Keratinocyte (primary cell): ENCODE data around the gene SLC2A4. TPM values are rescaled to one million over a fixed set of nuclear protein-coding genes. Genes with fewer than 3 reads are reported as not detected.

ENCODE experiments used
- DNase-seq: peaks from one replicate; pipeline ENCODE4 v3.0.0-alpha.2; 2011; ENCODE audit warnings: low read depth, missing footprints, low spot score
- FAIRE-seq: peaks from 2 replicates; lab custom pipeline; 2011; peaks lifted over from hg19 to GRCh38; lab: Jason Lieb, UNC
- H2AFZ ChIP-seq: 2 replicates; pipeline ENCODE4 v1.6.0; 2012; ENCODE audit warnings: low read length, control low read depth, inconsistent platforms; ENCODE audit not compliant: control insufficient read depth
- H3K27ac ChIP-seq: 2 replicates; pipeline ENCODE4 v1.5.1; 2011; ENCODE audit warnings: low read length; ENCODE audit not compliant: control insufficient read depth, insufficient read depth
- H3K27me3 ChIP-seq: 3 replicates; pipeline ENCODE4 v1.6.0; 2011; ENCODE audit warnings: low read length; ENCODE audit not compliant: control insufficient read depth, insufficient read depth; ENCODE audit errors: extremely low read depth
- H3K36me3 ChIP-seq, 2 experiments: 2 replicates in 1 of 2; 3 replicates in 1 of 2; pipeline ENCODE4 v1.5.1; 2011; ENCODE audit warnings: low read length in 2 of 2, mild to moderate bottlenecking in 1 of 2; ENCODE audit not compliant: control insufficient read depth in 2 of 2, insufficient read depth in 2 of 2; ENCODE audit errors: extremely low read depth in 1 of 2
- H3K4me1 ChIP-seq: 3 replicates; pipeline ENCODE4 v1.5.1; 2011; ENCODE audit warnings: low read length; ENCODE audit not compliant: control insufficient read depth, insufficient read depth; ENCODE audit errors: extremely low read depth
- H3K4me2 ChIP-seq: 3 replicates; pipeline ENCODE4 v1.6.0; 2011; ENCODE audit warnings: low read depth, low read length; ENCODE audit not compliant: control insufficient read depth, insufficient read depth; ENCODE audit errors: extremely low read depth
- H3K4me3 ChIP-seq, 3 experiments: fragments of 200-600 bp in 1 of 3; sonication (generic) in 1 of 3; 2 replicates in 2 of 3; 3 replicates in 1 of 3; pipeline ENCODE4 v1.5.1; 2011 to 2016; ENCODE audit warnings: low read length in 3 of 3, mild to moderate bottlenecking in 3 of 3, control low read depth in 2 of 3, inconsistent platforms in 1 of 3, low read depth in 1 of 3, mixed read lengths in 1 of 3, mixed run types in 1 of 3, moderate library complexity in 1 of 3; ENCODE audit not compliant: control insufficient read depth in 2 of 3, insufficient read depth in 2 of 3; ENCODE audit errors: extremely low read depth in 1 of 3
- H3K79me2 ChIP-seq: 2 replicates; pipeline ENCODE4 v1.6.0; 2012; ENCODE audit warnings: low read length; ENCODE audit not compliant: control insufficient read depth, insufficient read depth
- H3K9ac ChIP-seq: 3 replicates; pipeline ENCODE4 v1.6.0; 2011; ENCODE audit warnings: low read length; ENCODE audit not compliant: control insufficient read depth, insufficient read depth; ENCODE audit errors: extremely low read depth
- H3K9me1 ChIP-seq: 3 replicates; pipeline ENCODE4 v1.6.0; 2011; ENCODE audit warnings: low read length; ENCODE audit not compliant: control insufficient read depth, insufficient read depth; ENCODE audit errors: extremely low read depth
- H3K9me3 ChIP-seq: 2 replicates; pipeline ENCODE4 v1.5.1; 2012; ENCODE audit warnings: low read depth, low read length; ENCODE audit not compliant: control insufficient read depth
- H4K20me1 ChIP-seq: 3 replicates; pipeline ENCODE4 v1.6.0; 2011; ENCODE audit warnings: low read length; ENCODE audit not compliant: control insufficient read depth, insufficient read depth; ENCODE audit errors: extremely low read depth
- CTCF ChIP-seq, 3 experiments: IDR thresholded peaks in 1 of 3; conservative IDR thresholded peaks in 1 of 3; optimal IDR thresholded peaks in 1 of 3; 2 replicates in 2 of 3; 3 replicates in 1 of 3; pipeline versions ENCODE3 to v1.5.1; 2011; ENCODE audit warnings: low read length in 3 of 3, mild to moderate bottlenecking in 3 of 3, moderate library complexity in 2 of 3, control low read depth in 1 of 3, inconsistent platforms in 1 of 3; ENCODE audit not compliant: insufficient read depth in 2 of 3; ENCODE audit errors: extremely low read depth in 1 of 3
- EZH2 ChIP-seq: IDR thresholded peaks from one replicate; pipeline ENCODE4 v1.6.1; 2012; ENCODE audit warnings: inconsistent platforms, mild to moderate bottlenecking, low read length, moderate library complexity
- dilution Hi-C: fragments of 300-500 bp; cut with MboI; formaldehyde crosslinking; loops from one replicate; pipeline ENCODE4 v1.7.0; 2020; ENCODE audit warnings: low sequenced_read_pairs; ENCODE audit not compliant: extremely low pct_ligation_motif_present
- polyA minus RNA-seq, 3 experiments: library from RNA; depleted of rRNA, polyadenylated mRNA; stranded (reverse); fragments of >200 nt; gene quantifications; 1 replicate in 1 of 3; 2 replicates in 1 of 3; 3 replicates in 1 of 3; pipeline ENCODE4 v1.2.3, GENCODE V29; 2011
- polyA plus RNA-seq, 5 experiments: library from polyadenylated mRNA; depleted of rRNA in 3 of 5; stranded (reverse) in 3 of 5; stranded (forward) in 1 of 5; unstranded in 1 of 5; fragments of >200 nt; gene quantifications; 1 replicate in 1 of 5; 2 replicates in 3 of 5; 3 replicates in 1 of 5; pipeline versions ENCODE4 v1.2.1 to v1.2.3, GENCODE V29; 2011 to 2012; ENCODE audit warnings: missing spikeins in 2 of 5, low read depth in 1 of 5, low replicate concordance in 1 of 5

SLC2A4 gene
- polyA plus RNA-seq (0.05 TPM in 1 of 3 replicates, not detected in the others), polyA minus RNA-seq (not detected in 3 replicates)
- polyA plus RNA-seq (2011; ENCODE audit: low read depth): not detected
- not detected in 2 replicates for polyA plus RNA-seq (2011; cell fraction: cytosol; rRNA removed)
- 0.06 and 0.09 TPM in 2 replicates for polyA plus RNA-seq (2011; cell fraction: nucleus; rRNA removed)
- polyA plus RNA-seq (2012; ENCODE audit: low replicate concordance): 0.08 TPM in 1 of 2 replicates, not detected in the other
- not detected for polyA minus RNA-seq (2011; cell fraction: cytosol; rRNA and poly(A)+ RNA removed)
- polyA minus RNA-seq (2011; cell fraction: nucleus; rRNA and poly(A)+ RNA removed): not detected in 2 replicates

GRCh38 chr17:7281074-7281952, at the start of gene SLC2A4:
Gene SLC2A4 (plus strand): TSS chr17:7281718. CDS start chr17:7281935, 217 bp downstream.
- Histone ChIP-seq H2AFZ (peak within 1 kb of the TSS; percentile 60), H3K27me3 (peaks cover 36% of the 10 kb centered on the region), H3K9me1 (no peaks in the 10 kb centered on the region), H3K36me3 (no peaks in the 10 kb centered on the region), H3K9me3 (no peaks in the 10 kb centered on the region), H3K4me1 (peaks cover 16% of the 10 kb centered on the region), H3K4me3 (peak within 1 kb of the TSS; percentile 38 to 78 (median 66)), H3K9ac (peak within 1 kb of the TSS; percentile 72), H3K4me2 (peak within 1 kb of the TSS; percentile 98), H4K20me1 (no peaks in the 10 kb centered on the region), H3K79me2 (no peaks in the 10 kb centered on the region), H3K27ac (peak within 1 kb of the TSS; percentile 44)
- dilution Hi-C loops: no loop called here
- no peak for TF ChIP-seq EZH2
- no peak for TF ChIP-seq CTCF (optimal IDR thresholded peaks at IDR 0.05 in 1 of 3, IDR thresholded peaks at IDR 0.05 in 1 of 3, conservative IDR thresholded peaks at IDR 0.05 in 1 of 3; ENCODE audit: extremely low read depth in 1 of 3, insufficient read depth in 2 of 3, low read length in 3 of 3)
- no peak for FAIRE-seq
- peak; percentile 87 for DNase-seq

- H3K4me3 ChIP-seq: peak overlapping the region in 1 of 3 experiments; percentile 29
- peaks cover 2% of the 10 kb centered on the region for H3K9me1 ChIP-seq
- H3K27me3 ChIP-seq: no peaks in the 10 kb centered on the region
- FAIRE-seq (peak; percentile 23), DNase-seq (no peak)
- H3K27ac ChIP-seq: no peak overlapping the region
- H3K9me3 ChIP-seq: no peaks in the 10 kb centered on the region
- H2AFZ ChIP-seq: no peak overlapping the region
- H4K20me1 ChIP-seq: peaks cover 3% of the 10 kb centered on the region
- H3K36me3 ChIP-seq: peaks cover 20 to 40% of the 10 kb centered on the region in 2 experiments
- H3K9ac ChIP-seq: no peak overlapping the region
- H3K4me1 ChIP-seq: peaks cover 45% of the 10 kb centered on the region
- H3K79me2 ChIP-seq: peaks cover 52% of the 10 kb centered on the region
- H3K4me2 ChIP-seq: peak overlapping the region; percentile 96
- dilution Hi-C loops: no loop called here
- TF ChIP-seq CTCF (optimal IDR thresholded peaks at IDR 0.05 in 1 of 3, IDR thresholded peaks at IDR 0.05 in 1 of 3, conservative IDR thresholded peaks at IDR 0.05 in 1 of 3; ENCODE audit: extremely low read depth in 1 of 3, insufficient read depth in 2 of 3, low read length in 3 of 3): no peak
- no peak for TF ChIP-seq EZH2
Measured at GRCh38 chr17:7232114-7232513, 49.4 kb upstream of the SLC2A4 start.
